Measurements from ENCODE around the gene LRMDA.

Gene LRMDA

DNA sequence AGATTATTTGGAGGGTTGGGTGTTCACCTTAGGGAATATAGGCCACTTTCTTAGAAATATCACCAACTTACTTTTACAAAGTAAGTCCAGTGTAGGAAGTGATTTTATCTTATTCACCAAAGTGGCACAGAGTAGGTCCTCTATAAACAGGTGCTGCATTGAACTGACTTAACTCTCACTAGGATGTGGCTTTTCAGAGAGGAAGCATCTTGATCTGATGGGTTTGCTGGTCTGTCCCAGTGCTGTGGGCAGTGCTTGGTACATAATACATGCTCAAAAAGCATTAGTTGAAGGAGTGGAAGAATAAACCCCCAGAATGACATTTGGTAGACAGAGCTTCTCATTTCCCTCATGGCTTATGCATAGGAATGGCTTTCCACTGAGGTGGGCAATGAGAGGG is 334.7 kb downstream of the LRMDA start:
- TF ChIP-seq, protein P1, sequence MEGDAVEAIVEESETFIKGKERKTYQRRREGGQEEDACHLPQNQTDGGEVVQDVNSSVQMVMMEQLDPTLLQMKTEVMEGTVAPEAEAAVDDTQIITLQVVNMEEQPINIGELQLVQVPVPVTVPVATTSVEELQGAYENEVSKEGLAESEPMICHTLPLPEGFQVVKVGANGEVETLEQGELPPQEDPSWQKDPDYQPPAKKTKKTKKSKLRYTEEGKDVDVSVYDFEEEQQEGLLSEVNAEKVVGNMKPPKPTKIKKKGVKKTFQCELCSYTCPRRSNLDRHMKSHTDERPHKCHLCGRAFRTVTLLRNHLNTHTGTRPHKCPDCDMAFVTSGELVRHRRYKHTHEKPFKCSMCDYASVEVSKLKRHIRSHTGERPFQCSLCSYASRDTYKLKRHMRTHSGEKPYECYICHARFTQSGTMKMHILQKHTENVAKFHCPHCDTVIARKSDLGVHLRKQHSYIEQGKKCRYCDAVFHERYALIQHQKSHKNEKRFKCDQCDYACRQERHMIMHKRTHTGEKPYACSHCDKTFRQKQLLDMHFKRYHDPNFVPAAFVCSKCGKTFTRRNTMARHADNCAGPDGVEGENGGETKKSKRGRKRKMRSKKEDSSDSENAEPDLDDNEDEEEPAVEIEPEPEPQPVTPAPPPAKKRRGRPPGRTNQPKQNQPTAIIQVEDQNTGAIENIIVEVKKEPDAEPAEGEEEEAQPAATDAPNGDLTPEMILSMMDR (IDR thresholded peaks at IDR 0.05), result no peak

DNA sequence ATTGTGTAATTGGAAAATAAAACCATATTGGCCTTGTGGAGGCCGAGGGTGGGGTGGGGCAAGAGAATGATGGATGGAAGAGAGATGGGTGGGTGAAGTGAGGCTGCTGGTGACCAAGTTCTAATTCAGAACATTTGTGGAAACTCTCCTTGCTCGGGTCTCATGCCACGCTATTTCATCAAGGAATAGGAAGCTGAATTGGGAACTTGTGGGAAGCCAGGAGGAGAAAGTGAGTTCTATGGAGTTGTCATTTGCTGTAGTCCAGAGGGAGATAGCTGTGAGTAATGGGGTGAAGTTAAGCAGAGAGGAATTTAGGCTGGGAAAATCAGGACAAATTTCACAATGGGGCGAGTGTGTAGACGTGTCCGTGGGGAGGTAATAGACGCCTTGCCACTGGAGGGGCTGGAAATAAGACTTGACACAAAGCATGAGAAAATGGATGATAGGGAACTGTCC is 339.2 kb downstream of the LRMDA start:
- TF ChIP-seq, protein P1 (IDR thresholded peaks at IDR 0.05), result no peak

DNA sequence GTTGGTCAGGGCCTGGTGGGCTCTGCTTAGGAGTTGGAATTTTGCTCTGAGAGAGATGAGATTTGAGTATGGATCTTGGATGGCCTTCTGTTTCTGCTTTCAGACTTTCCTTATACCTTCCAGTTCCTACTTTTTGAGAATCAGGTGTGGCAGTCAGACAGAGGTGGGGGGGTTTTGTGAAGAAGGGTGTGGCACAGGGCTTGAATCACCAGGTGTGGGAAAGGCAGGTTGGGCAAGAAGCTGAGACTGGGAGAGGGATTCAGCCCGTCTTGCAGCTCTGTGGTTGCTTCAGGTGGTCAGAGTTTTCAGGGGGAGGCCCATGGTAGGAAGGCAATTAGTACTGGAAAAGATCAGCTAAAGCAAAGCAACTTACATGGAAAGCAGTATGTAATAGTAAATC is 340.2 kb downstream of the LRMDA start:
- TF ChIP-seq, protein P1 (IDR thresholded peaks at IDR 0.05), result no peak

DNA sequence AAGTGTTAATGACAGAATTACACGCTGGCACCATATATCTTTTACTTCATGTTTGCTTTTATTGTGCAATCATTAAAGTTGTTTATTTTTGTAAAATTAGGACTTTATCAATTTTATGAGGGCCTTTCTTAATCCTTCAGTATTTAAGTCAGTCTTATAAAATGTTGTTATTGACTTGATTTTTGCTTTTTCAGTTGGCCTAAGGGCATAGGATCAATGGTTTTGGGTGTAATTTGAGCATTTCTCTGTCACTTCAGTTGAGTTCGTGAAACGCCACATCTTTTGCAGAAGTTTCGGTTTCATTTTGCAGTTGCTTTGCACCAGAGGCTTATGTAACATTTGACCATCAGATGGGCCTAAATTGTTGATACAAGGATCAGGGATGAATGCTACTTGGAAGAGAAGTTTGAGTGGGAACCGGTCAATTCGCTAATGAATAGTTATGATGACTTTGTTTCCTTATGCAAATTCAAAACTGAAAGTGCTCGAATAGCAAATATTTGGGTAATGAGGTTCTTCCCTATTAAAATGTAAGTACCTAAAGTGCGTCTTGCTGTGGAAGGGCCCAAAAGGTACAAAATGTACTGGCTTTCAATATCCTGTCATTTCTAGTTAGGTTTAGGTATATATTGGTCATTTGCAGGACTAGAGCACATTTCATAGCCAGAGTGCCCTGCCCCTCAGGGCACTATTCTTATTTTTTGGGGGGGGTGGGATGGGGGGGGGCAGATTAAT is 340.9 kb downstream of the LRMDA start:
- TF ChIP-seq, protein P1 (IDR thresholded peaks at IDR 0.05), result no peak

DNA sequence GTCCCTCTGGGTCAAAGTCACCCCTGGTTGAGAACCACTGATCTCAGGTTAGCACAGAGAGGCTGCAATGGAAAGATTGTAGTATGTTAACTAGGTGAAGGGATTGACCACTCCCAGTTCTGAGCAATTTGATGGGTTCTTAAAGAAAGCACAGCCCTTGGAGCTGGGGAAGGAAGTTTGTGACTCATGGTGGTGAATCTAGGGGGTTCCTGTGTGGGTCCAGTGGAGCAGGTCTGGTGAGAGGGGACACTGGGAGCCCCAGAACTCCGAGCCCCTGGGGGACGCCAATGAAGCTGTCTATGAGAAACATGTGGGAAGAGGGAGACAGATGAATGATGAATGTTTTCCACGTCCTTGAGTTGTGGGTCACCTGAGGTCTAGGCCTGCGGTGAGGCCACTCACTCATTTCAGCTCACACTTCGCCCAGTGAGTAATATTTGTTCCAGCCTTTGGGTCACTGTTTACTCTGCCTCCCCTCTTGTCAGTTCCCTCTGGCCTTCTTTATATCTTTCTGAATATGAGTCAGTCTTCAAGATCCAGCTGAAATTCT is 341.9 kb downstream of the LRMDA start:
- TF ChIP-seq, protein P1 (IDR thresholded peaks at IDR 0.05), result no peak

DNA sequence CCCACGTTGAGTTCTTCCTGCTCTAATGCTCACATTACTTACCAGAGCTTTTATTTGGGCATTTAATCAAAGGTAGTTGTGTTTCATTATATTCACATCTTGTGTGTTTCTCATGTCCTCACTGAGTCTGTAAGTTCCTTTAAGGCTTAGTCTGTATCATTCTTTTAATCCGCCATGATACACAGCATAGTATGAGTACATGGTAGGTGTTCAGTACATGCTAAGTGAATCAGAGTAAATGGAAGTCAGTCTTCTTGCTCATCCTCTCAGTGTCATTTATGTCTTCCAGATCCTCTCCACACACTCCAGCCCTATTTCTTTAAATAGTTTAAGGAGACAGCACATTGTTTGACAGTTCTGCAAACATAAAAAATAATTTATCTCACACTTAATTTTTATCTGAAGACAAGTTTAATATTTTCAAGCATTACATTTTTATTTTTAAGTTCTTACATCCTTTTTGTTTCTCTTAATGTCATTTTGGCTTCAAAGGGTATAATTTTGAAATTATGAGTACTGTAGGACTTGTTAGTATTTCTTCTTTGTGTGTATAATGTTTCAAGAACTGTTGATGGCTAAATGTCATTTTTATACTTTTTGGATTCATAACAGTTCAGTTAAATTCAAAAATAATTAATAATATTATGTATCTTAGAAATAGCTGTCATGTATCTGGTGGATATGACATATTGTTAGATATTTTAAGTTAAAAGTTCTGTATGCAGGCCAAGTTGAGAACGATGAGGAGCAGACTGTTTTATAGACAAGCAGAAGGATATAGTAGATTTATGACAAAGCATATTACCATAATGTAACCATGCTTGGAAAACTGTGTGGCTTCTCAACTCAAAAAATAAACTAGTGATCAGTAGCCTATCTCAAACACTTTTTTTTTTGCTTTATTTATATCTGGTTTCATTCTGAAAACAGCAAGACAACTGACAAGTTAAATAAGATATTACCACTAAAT is 342.7 kb downstream of the LRMDA start:
- TF ChIP-seq, protein P1 (IDR thresholded peaks at IDR 0.05), result no peak

DNA sequence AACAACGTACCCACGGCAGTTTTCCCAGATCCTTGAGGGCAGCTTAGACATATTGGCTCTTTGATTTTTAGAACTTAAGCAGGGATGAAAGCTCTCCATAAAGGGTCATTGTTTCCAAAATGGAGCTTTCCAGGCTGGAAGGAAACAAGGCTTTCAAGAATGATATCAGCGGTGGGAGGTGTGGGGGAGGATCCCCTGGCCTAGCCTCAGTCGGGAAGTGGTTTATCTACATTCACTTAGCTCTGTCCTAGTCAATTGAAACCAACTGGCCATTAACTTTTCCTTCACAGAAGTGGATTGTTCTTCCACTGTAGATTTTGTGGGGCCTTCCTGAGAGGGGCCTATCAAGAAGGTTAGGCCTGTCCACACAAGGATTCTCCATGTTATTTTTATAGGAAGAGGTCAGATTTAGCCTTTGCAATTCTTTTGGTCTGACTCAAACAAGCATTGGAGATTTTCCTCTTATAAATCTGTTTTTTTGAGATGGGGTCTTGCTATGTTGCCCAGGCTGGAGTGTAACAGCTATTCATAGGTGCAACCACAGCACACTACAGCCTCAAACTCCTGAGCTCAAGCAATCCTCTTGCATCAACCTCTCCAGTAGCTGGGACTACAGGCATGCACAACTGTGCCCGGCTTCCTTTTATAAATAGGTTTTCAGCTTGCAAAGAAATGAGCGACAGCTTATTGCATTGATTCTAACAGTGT is 343.5 kb downstream of the LRMDA start:
- TF ChIP-seq, protein P1 (IDR thresholded peaks at IDR 0.05), result no peak
